Mesothelial cell of epicardium (in vitro differentiated cells): ENCODE data around the gene EIF5A2. TPM values are rescaled to one million over a fixed set of nuclear protein-coding genes. Genes with fewer than 3 reads are reported as not detected.

ENCODE experiments used
- DNase-seq, 2 experiments: peaks; one replicate each; pipeline ENCODE4 v3.0.0; 2021; ENCODE audit warnings: low spot score in 2 of 2; ENCODE audit not compliant: unreplicated experiment in 2 of 2
- H3K27ac Mint-ChIP-seq: 2 replicates; pipeline ENCODE4 v1.8.0; 2021; ENCODE audit warnings: mixed read lengths
- H3K27me3 Mint-ChIP-seq: 2 replicates; pipeline ENCODE4 v1.8.0; 2021; ENCODE audit warnings: low read depth, mixed read lengths
- H3K36me3 Mint-ChIP-seq: 2 replicates; pipeline ENCODE4 v1.8.0; 2021; ENCODE audit warnings: mixed read lengths
- H3K4me1 Mint-ChIP-seq: 2 replicates; pipeline ENCODE4 v1.8.0; 2021; ENCODE audit warnings: mixed read lengths
- H3K4me3 Mint-ChIP-seq: 2 replicates; pipeline ENCODE4 v1.8.0; 2021; ENCODE audit warnings: mild to moderate bottlenecking, moderate library complexity, mixed read lengths
- H3K9me3 Mint-ChIP-seq: 2 replicates; pipeline ENCODE4 v1.8.0; 2021; ENCODE audit warnings: mixed read lengths
- CTCF ChIP-seq: fragments of 200-600 bp; sonication (generic); IDR thresholded peaks from one replicate; pipeline ENCODE4 v1.5.0; 2021; ENCODE audit warnings: antibody characterized with exemption; ENCODE audit not compliant: unreplicated experiment
- total RNA-seq: library from RNA; stranded (reverse); gene quantifications from 3 replicates; pipeline ENCODE4 v1.2.1, GENCODE V29; 2021

The EIF5A2 gene
- total RNA-seq, result 4.2 to 7.2 TPM (median 5.3 TPM) in 3 replicates

- H3K9me3 Mint-ChIP-seq, result peaks cover 14% of the 10 kb centered on the region
- H3K27me3 Mint-ChIP-seq, result peaks cover 11% of the 10 kb centered on the region
- H3K4me1 Mint-ChIP-seq, result peaks cover 16% of the 10 kb centered on the region
Observed at GRCh38 chr3:170908235-170909116, at the start of gene EIF5A2. Gene EIF5A2, minus strand, starts transcription at chr3:170908637. Its CDS starts 831 bp downstream, at chr3:170907806.

GRCh38 chr3:170956647-170957046 lies 48.2 kb upstream of the EIF5A2 start:
- Mint-ChIP-seq H3K9me3 (no peaks in the 10 kb centered on the region), H3K36me3 (no peaks in the 10 kb centered on the region), H3K4me1 (peaks cover 1% of the 10 kb centered on the region), H3K27ac (no peak overlapping the region), H3K27me3 (peaks cover 6% of the 10 kb centered on the region), H3K4me3 (no peak overlapping the region)
- no peak for DNase-seq
- TF ChIP-seq CTCF, result no peak

More at GRCh38 chr3:170908235-170909116, at the start of gene EIF5A2:
- peak; percentile 50 to 67 for DNase-seq
- Mint-ChIP-seq H3K4me3 (peak within 1 kb of the TSS; percentile 92), H3K27ac (peak within 1 kb of the TSS; percentile 90), H3K36me3 (no peaks in the 10 kb centered on the region)
- no peak for TF ChIP-seq CTCF

GRCh38 chr3:170953736-170954135 lies 45.3 kb upstream of the EIF5A2 start:
- H3K27me3 Mint-ChIP-seq, result peaks cover 6% of the 10 kb centered on the region
- no peaks in the 10 kb centered on the region for H3K36me3 Mint-ChIP-seq
- no peaks in the 10 kb centered on the region for H3K9me3 Mint-ChIP-seq
- no peak overlapping the region for H3K4me3 Mint-ChIP-seq
- no peaks in the 10 kb centered on the region for H3K4me1 Mint-ChIP-seq
- no peak overlapping the region for H3K27ac Mint-ChIP-seq
- DNase-seq, result no peak
- TF ChIP-seq CTCF, result no peak

- no peak for TF ChIP-seq CTCF
- Mint-ChIP-seq H3K27ac (no peak overlapping the region), H3K4me1 (no peaks in the 10 kb centered on the region), H3K27me3 (peaks cover 6% of the 10 kb centered on the region), H3K9me3 (no peaks in the 10 kb centered on the region), H3K4me3 (no peak overlapping the region), H3K36me3 (no peaks in the 10 kb centered on the region)
- no peak for DNase-seq
Observed at GRCh38 chr3:170953229-170953628, 44.8 kb upstream of the EIF5A2 start.

GRCh38 chr3:170949211-170949610 lies 40.8 kb upstream of the EIF5A2 start:
- no peak overlapping the region for H3K27ac Mint-ChIP-seq
- DNase-seq, result no peak
- TF ChIP-seq CTCF, result no peak
- peaks cover 18% of the 10 kb centered on the region for H3K9me3 Mint-ChIP-seq
- H3K4me3 Mint-ChIP-seq, result no peak overlapping the region
- H3K27me3 Mint-ChIP-seq, result no peaks in the 10 kb centered on the region
- no peaks in the 10 kb centered on the region for H3K36me3 Mint-ChIP-seq
- no peaks in the 10 kb centered on the region for H3K4me1 Mint-ChIP-seq
